Neural crest cell (in vitro differentiated cells): ENCODE results near the gene SPACA7. TPM values are rescaled to one million over a fixed set of nuclear protein-coding genes. Genes with fewer than 3 reads are reported as not detected.

Source experiments
- DNase-seq: peaks from one replicate; pipeline ENCODE4 v3.0.0; 2021; ENCODE audit warnings: low read depth, mixed read lengths, low spot score
- H3K27ac Mint-ChIP-seq: one replicate; pipeline ENCODE4 v1.8.0; 2021; ENCODE audit warnings: mild to moderate bottlenecking, mixed read lengths; ENCODE audit not compliant: unreplicated experiment
- H3K27me3 Mint-ChIP-seq: 2 replicates; pipeline ENCODE4 v1.8.0; 2021; ENCODE audit warnings: low read depth, mild to moderate bottlenecking, mixed read lengths
- H3K36me3 Mint-ChIP-seq: 2 replicates; pipeline ENCODE4 v1.8.0; 2021; ENCODE audit warnings: low read depth, mild to moderate bottlenecking, mixed read lengths
- H3K4me1 Mint-ChIP-seq: 2 replicates; pipeline ENCODE4 v1.8.0; 2021; ENCODE audit warnings: mixed read lengths
- H3K4me3 Mint-ChIP-seq: one replicate; pipeline ENCODE4 v1.8.0; 2021; ENCODE audit warnings: mild to moderate bottlenecking, mixed read lengths
- H3K9me3 Mint-ChIP-seq: 2 replicates; pipeline ENCODE4 v1.8.0; 2021; ENCODE audit warnings: mixed read lengths
- CTCF ChIP-seq: fragments of 200-600 bp; sonication (generic); conservative IDR thresholded peaks from 2 replicates; pipeline ENCODE4 v1.5.0; 2021; ENCODE audit warnings: antibody characterized with exemption, mild to moderate bottlenecking
- total RNA-seq: library from RNA; stranded (reverse); gene quantifications from 2 replicates; pipeline ENCODE4 v1.2.1, GENCODE V29; 2021

Gene SPACA7
- total RNA-seq, 1 donor from 2014 or later = not detected

GRCh38 chr13:112330479-112331381 lies 45.4 kb upstream of the SPACA7 start:
- H3K27me3 Mint-ChIP-seq = peaks cover under 1% of the 10 kb centered on the region

GRCh38 chr13:112331675-112332074 lies 44.5 kb upstream of the SPACA7 start:
- DNase-seq = no peak
- Mint-ChIP-seq H3K27me3 (peaks cover 2% of the 10 kb centered on the region), H3K4me1 (peaks cover 5% of the 10 kb centered on the region), H3K9me3 (peaks cover 2% of the 10 kb centered on the region), H3K36me3 (peaks cover 2% of the 10 kb centered on the region), H3K27ac (no peak overlapping the region), H3K4me3 (no peak overlapping the region)
- no peak for TF ChIP-seq CTCF

More at GRCh38 chr13:112330479-112331381, 45.4 kb upstream of the SPACA7 start:
- Mint-ChIP-seq H3K9me3 (no peaks in the 10 kb centered on the region), H3K36me3 (no peaks in the 10 kb centered on the region), H3K4me3 (no peak overlapping the region), H3K27ac (no peak overlapping the region), H3K4me1 (peaks cover 9% of the 10 kb centered on the region)
- no peak for TF ChIP-seq CTCF
- DNase-seq = no peak

- Mint-ChIP-seq H3K9me3 (peaks cover 10% of the 10 kb centered on the region), H3K4me1 (peaks cover 5% of the 10 kb centered on the region), H3K27me3 (peaks cover 5% of the 10 kb centered on the region), H3K4me3 (no peak overlapping the region), H3K36me3 (peaks cover 5% of the 10 kb centered on the region), H3K27ac (no peak overlapping the region)
- no peak for TF ChIP-seq CTCF
- no peak for DNase-seq
Measured at GRCh38 chr13:112332727-112333126, 43.4 kb upstream of the SPACA7 start.

GRCh38 chr13:112333756-112334543 lies 42.2 kb upstream of the SPACA7 start:
- Mint-ChIP-seq H3K36me3 (peaks cover 5% of the 10 kb centered on the region), H3K4me3 (no peak overlapping the region), H3K4me1 (peaks cover 5% of the 10 kb centered on the region), H3K9me3 (peaks cover 12% of the 10 kb centered on the region), H3K27ac (no peak overlapping the region), H3K27me3 (peaks cover 5% of the 10 kb centered on the region)
- no peak for TF ChIP-seq CTCF
- no peak for DNase-seq

- Mint-ChIP-seq H3K36me3 (peaks cover 5% of the 10 kb centered on the region), H3K9me3 (peaks cover 18% of the 10 kb centered on the region), H3K4me3 (no peak overlapping the region), H3K27me3 (peaks cover 13% of the 10 kb centered on the region), H3K4me1 (peaks cover 5% of the 10 kb centered on the region), H3K27ac (no peak overlapping the region)
- TF ChIP-seq CTCF = no peak
- DNase-seq = no peak
Measured at GRCh38 chr13:112335135-112335534, 41.0 kb upstream of the SPACA7 start.
